ENCODE results near the gene EBLN1. TPM values are rescaled to one million over a fixed set of nuclear protein-coding genes. Genes with fewer than 3 reads are reported as not detected.

Gene EBLN1
- total and polyA plus RNA-seq, 9 of the 15 experiments (the other 6 are each of a cell fraction or from before 2014, with no cell fraction given), result 0.06 to 3.1 (median 0.80) TPM

DNA sequence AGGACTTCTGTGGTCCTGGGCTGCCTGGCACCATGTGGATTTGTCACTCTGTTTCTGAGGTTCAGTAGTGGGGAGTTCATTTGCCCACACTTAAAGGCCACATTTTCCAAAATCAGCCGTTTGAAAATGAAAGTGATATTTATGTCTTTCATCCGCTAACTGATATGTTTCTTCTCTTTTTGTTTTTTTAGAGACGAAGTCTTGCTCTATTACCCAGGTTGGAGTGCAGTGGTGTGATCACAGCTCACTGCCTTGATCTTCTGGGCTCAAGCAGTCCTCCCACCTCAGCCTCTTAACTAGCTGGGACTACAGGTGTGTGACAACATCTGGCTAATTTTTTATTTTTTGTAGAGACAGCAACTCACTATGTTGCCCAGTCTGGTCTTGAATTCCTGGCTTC lies 58.6 kb downstream of the EBLN1 start:
- DNase-seq (ENCODE audit: extremely low read depth in 1 of 4, low spot score in 3 of 4), result no peak
- H3K9ac ChIP-seq (ENCODE audit: insufficient read depth in 1 of 2, low read depth in 2 of 2, low read length in 2 of 2), result no peak overlapping the region; a peak in 1 of 4 replicates
- no peak overlapping the region; the same call in 2 of the 3 replicates for H3K27ac ChIP-seq (ENCODE audit: extremely low read depth, low read depth, low read length)
- no peaks in the 10 kb centered on the region for H3K36me3 ChIP-seq (ENCODE audit: control insufficient read depth, insufficient read depth, low read length)
- peaks cover 5 to 20% of the 10 kb centered on the region in 2 experiments; a peak in 3 of 5 replicates for H3K4me1 ChIP-seq (replicated peaks in 1 of 2; ENCODE audit: control insufficient read depth in 2 of 2, insufficient read depth in 2 of 2, low read length in 2 of 2)
- H3K9me1 ChIP-seq (ENCODE audit: control insufficient read depth, insufficient read depth, low read length), result no peaks in the 10 kb centered on the region
- CTCF ChIA-PET (ENCODE audit: low intra/inter-chr PET ratio), result no interaction called here
- H3K4me3 ChIP-seq, result no peak overlapping the region
- no peaks in the 10 kb centered on the region; the same call in 1 of the 2 replicates for H3K9me3 ChIP-seq (replicated peaks; ENCODE audit: control insufficient read depth, insufficient read depth, low read depth, low read length)
- no peaks in the 10 kb centered on the region for H4K20me1 ChIP-seq (replicated peaks; ENCODE audit: control insufficient read depth, insufficient read depth, low read length)
- no peaks in the 10 kb centered on the region for H3K27me3 ChIP-seq (ENCODE audit: control insufficient read depth in 2 of 2, insufficient read depth in 2 of 2, low read length in 2 of 2)
- peak overlapping the region; percentile 66 for H2AFZ ChIP-seq (ENCODE audit: low read depth, low read length)
- POLR2A ChIA-PET, result no interaction called here
- no peaks in the 10 kb centered on the region for H3K79me2 ChIP-seq (ENCODE audit: control insufficient read depth, insufficient read depth, low read length)
- no TSS peak for BruUV-seq (replicated peaks)
- intact Hi-C loops (cut with micrococcal nuclease), result no loop called here
- H3K4me2 ChIP-seq (ENCODE audit: insufficient read depth, low read length), result no peak overlapping the region; the same call in 1 of the 2 replicates
- 47% methylated on average over 3 of the region's 3 CpGs for WGBS (ENCODE audit: insufficient coverage, low coverage, missing lambda C conversion rate)
- FAIRE-seq, result no peak
- peak; percentile 49; the same call in 2 of the 3 replicates for ATAC-seq
- in situ Hi-C loops (cut with MboI), result no loop called here
- no peak for TF ChIP-seq SIN3B (IDR thresholded peaks at IDR 0.05; ENCODE audit: low read depth)
- no peak for TF ChIP-seq HNRNPUL1 (IDR thresholded peaks at IDR 0.05; ENCODE audit: low read length)
- TF ChIP-seq BACH1 (tag; IDR thresholded peaks at IDR 0.05), result no peak
- TF ChIP-seq, protein P1, sequence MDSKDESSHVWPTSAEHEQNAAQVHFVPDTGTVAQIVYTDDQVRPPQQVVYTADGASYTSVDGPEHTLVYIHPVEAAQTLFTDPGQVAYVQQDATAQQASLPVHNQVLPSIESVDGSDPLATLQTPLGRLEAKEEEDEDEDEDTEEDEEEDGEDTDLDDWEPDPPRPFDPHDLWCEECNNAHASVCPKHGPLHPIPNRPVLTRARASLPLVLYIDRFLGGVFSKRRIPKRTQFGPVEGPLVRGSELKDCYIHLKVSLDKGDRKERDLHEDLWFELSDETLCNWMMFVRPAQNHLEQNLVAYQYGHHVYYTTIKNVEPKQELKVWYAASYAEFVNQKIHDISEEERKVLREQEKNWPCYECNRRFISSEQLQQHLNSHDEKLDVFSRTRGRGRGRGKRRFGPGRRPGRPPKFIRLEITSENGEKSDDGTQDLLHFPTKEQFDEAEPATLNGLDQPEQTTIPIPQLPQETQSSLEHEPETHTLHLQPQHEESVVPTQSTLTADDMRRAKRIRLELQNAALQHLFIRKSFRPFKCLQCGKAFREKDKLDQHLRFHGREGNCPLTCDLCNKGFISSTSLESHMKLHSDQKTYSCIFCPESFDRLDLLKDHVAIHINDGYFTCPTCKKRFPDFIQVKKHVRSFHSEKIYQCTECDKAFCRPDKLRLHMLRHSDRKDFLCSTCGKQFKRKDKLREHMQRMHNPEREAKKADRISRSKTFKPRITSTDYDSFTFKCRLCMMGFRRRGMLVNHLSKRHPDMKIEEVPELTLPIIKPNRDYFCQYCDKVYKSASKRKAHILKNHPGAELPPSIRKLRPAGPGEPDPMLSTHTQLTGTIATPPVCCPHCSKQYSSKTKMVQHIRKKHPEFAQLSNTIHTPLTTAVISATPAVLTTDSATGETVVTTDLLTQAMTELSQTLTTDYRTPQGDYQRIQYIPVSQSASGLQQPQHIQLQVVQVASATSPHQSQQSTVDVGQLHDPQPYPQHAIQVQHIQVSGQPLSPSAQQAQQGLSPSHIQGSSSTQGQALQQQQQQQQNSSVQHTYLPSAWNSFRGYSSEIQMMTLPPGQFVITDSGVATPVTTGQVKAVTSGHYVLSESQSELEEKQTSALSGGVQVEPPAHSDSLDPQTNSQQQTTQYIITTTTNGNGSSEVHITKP (IDR thresholded peaks at IDR 0.05; ENCODE audit: partially characterized antibody), result no peak
- no peak for TF ChIP-seq TOE1 (IDR thresholded peaks at IDR 0.05; ENCODE audit: borderline replicate concordance)
- no peak for TF ChIP-seq TOE1 (CRISPR knock-in tag; IDR thresholded peaks at IDR 0.05; ENCODE audit: borderline replicate concordance, low read depth)
- TF ChIP-seq, protein P2, sequence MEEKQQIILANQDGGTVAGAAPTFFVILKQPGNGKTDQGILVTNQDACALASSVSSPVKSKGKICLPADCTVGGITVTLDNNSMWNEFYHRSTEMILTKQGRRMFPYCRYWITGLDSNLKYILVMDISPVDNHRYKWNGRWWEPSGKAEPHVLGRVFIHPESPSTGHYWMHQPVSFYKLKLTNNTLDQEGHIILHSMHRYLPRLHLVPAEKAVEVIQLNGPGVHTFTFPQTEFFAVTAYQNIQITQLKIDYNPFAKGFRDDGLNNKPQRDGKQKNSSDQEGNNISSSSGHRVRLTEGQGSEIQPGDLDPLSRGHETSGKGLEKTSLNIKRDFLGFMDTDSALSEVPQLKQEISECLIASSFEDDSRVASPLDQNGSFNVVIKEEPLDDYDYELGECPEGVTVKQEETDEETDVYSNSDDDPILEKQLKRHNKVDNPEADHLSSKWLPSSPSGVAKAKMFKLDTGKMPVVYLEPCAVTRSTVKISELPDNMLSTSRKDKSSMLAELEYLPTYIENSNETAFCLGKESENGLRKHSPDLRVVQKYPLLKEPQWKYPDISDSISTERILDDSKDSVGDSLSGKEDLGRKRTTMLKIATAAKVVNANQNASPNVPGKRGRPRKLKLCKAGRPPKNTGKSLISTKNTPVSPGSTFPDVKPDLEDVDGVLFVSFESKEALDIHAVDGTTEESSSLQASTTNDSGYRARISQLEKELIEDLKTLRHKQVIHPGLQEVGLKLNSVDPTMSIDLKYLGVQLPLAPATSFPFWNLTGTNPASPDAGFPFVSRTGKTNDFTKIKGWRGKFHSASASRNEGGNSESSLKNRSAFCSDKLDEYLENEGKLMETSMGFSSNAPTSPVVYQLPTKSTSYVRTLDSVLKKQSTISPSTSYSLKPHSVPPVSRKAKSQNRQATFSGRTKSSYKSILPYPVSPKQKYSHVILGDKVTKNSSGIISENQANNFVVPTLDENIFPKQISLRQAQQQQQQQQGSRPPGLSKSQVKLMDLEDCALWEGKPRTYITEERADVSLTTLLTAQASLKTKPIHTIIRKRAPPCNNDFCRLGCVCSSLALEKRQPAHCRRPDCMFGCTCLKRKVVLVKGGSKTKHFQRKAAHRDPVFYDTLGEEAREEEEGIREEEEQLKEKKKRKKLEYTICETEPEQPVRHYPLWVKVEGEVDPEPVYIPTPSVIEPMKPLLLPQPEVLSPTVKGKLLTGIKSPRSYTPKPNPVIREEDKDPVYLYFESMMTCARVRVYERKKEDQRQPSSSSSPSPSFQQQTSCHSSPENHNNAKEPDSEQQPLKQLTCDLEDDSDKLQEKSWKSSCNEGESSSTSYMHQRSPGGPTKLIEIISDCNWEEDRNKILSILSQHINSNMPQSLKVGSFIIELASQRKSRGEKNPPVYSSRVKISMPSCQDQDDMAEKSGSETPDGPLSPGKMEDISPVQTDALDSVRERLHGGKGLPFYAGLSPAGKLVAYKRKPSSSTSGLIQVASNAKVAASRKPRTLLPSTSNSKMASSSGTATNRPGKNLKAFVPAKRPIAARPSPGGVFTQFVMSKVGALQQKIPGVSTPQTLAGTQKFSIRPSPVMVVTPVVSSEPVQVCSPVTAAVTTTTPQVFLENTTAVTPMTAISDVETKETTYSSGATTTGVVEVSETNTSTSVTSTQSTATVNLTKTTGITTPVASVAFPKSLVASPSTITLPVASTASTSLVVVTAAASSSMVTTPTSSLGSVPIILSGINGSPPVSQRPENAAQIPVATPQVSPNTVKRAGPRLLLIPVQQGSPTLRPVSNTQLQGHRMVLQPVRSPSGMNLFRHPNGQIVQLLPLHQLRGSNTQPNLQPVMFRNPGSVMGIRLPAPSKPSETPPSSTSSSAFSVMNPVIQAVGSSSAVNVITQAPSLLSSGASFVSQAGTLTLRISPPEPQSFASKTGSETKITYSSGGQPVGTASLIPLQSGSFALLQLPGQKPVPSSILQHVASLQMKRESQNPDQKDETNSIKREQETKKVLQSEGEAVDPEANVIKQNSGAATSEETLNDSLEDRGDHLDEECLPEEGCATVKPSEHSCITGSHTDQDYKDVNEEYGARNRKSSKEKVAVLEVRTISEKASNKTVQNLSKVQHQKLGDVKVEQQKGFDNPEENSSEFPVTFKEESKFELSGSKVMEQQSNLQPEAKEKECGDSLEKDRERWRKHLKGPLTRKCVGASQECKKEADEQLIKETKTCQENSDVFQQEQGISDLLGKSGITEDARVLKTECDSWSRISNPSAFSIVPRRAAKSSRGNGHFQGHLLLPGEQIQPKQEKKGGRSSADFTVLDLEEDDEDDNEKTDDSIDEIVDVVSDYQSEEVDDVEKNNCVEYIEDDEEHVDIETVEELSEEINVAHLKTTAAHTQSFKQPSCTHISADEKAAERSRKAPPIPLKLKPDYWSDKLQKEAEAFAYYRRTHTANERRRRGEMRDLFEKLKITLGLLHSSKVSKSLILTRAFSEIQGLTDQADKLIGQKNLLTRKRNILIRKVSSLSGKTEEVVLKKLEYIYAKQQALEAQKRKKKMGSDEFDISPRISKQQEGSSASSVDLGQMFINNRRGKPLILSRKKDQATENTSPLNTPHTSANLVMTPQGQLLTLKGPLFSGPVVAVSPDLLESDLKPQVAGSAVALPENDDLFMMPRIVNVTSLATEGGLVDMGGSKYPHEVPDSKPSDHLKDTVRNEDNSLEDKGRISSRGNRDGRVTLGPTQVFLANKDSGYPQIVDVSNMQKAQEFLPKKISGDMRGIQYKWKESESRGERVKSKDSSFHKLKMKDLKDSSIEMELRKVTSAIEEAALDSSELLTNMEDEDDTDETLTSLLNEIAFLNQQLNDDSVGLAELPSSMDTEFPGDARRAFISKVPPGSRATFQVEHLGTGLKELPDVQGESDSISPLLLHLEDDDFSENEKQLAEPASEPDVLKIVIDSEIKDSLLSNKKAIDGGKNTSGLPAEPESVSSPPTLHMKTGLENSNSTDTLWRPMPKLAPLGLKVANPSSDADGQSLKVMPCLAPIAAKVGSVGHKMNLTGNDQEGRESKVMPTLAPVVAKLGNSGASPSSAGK (IDR thresholded peaks at IDR 0.05), result no peak
- no peak for TF ChIP-seq NUFIP1 (IDR thresholded peaks at IDR 0.05; ENCODE audit: partially characterized antibody)

All from K562 (cell line).